ENCODE data around the gene ARIH2.

Gene ARIH2

DNA sequence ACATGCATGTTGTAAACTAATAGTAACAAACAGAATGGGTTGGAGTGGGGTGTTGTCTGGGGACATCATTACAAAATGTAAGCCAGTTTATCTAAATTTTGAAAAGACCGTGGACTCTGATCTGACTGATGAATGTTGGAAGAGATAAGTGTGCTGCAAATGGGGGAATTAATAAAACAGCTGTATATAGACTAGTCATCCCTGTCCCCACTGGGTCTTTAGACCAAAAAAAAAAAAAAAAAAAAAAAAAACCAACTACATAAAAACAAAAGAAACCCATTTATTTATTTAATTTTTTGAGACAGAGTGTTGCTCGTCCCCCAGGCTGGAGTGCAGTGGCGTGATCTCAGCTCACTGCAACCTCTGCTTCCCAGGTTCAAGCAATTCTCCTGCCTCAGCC, 20.0 kb downstream of the ARIH2 start:
- DNase-seq (ENCODE audit: low read depth): no peak
- no peak overlapping the region for H3K4me3 ChIP-seq (replicated peaks; ENCODE audit: low read depth, low read length)
- TF ChIP-seq, protein P1, sequence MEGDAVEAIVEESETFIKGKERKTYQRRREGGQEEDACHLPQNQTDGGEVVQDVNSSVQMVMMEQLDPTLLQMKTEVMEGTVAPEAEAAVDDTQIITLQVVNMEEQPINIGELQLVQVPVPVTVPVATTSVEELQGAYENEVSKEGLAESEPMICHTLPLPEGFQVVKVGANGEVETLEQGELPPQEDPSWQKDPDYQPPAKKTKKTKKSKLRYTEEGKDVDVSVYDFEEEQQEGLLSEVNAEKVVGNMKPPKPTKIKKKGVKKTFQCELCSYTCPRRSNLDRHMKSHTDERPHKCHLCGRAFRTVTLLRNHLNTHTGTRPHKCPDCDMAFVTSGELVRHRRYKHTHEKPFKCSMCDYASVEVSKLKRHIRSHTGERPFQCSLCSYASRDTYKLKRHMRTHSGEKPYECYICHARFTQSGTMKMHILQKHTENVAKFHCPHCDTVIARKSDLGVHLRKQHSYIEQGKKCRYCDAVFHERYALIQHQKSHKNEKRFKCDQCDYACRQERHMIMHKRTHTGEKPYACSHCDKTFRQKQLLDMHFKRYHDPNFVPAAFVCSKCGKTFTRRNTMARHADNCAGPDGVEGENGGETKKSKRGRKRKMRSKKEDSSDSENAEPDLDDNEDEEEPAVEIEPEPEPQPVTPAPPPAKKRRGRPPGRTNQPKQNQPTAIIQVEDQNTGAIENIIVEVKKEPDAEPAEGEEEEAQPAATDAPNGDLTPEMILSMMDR (IDR thresholded peaks at IDR 0.05; ENCODE audit: low read length, missing control alignments): no peak

DNA sequence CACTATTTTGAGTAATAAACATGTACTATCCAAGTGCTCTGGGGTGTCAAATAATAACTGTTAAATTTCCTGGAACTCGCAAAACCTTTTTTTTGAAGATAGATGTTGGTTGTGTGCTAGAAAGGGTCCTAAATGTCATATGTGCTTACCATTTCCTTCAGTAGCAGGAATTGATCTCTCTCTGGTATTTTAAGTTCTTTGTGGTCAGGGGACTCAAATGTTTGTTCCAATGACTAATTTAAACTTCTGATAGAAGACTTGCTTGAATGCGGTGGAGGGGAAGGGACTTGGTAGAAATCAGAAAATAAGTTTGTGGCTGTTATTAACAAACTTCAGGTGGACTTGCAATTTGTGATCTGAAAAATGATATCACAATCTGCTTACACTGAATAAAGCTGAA, 26.8 kb downstream of the ARIH2 start:
- TF ChIP-seq, protein P1 (IDR thresholded peaks at IDR 0.05; ENCODE audit: low read length, missing control alignments): no peak
- no peak overlapping the region for H3K4me3 ChIP-seq (replicated peaks; ENCODE audit: low read depth, low read length)
- no peak for DNase-seq (ENCODE audit: low read depth)

DNA sequence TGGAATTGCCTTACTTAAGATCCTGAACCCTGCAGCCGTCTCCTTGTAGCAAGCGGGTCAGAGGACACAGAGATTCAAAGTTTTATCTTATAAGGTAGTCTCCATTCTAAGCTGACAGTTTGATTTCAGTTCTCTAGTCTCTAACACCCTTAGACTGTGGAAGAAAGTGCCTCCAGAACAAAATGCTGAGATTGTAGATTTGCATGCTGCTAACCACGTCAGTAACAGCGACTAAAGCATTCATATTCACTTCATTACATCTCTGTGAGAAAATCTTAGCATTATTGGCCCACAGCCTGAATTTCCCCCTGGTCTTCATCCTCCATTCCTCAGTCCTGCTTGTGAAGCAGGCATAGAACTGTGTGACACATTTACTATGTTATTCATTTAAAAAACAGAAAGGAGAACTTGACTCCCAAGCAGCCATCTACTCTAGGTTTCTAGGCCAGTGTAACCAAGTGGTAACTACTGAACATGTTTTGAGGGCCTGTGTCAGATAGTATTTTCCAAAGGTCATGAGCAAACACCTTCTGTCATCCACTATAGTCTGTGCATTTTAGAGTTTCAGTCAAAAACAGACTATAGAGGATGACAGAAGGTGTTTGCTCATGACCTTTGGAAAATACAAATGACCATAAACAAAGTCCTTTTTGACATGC, 27.4 kb downstream of the ARIH2 start:
- TF ChIP-seq, protein P1 (IDR thresholded peaks at IDR 0.05; ENCODE audit: low read length, missing control alignments): no peak
- no peak overlapping the region for H3K4me3 ChIP-seq (replicated peaks; ENCODE audit: low read depth, low read length)
- DNase-seq (ENCODE audit: low read depth): no peak

DNA sequence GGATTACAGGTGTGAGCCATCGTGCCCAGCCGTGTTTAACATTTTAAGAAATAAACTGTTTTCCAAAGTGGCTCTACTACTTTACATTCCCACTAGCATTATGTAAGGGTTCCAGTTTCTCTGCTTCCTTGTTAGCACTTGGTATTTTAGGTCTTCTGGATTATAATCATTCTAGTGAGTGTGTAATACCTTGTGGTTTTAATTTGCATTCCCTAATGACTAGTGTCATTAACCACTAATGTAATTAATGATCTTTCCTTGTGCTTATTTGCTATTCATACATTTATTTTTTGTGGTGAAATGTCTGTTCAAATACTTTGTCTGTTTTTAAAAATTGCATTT, 30.7 kb downstream of the ARIH2 start:
- no peak for DNase-seq (ENCODE audit: low read depth)
- TF ChIP-seq, protein P1 (IDR thresholded peaks at IDR 0.05; ENCODE audit: low read length, missing control alignments): no peak
- no peak overlapping the region for H3K4me3 ChIP-seq (replicated peaks; ENCODE audit: low read depth, low read length)

DNA sequence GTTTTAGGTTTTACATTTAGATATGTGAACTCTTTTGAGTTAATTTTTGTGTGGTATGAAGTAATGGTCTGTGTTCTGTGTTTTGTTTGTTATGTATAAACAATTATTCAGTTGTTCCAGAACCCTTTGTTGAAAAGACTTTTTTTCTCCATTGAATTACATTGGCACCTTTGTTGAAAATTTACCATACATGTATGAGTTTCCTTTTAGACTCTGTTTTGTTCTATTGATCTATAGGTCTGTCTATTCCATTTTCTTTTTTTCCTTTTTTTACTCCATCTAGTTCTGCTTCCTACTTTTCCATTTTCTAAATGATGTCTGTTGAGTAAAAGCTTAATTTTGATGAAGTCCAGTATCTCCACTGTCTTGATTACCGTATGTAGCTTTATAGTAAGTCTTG, 31.4 kb downstream of the ARIH2 start:
- no peak overlapping the region for H3K4me3 ChIP-seq (replicated peaks; ENCODE audit: low read depth, low read length)
- no peak for DNase-seq (ENCODE audit: low read depth)
- TF ChIP-seq, protein P1 (IDR thresholded peaks at IDR 0.05; ENCODE audit: low read length, missing control alignments): no peak

DNA sequence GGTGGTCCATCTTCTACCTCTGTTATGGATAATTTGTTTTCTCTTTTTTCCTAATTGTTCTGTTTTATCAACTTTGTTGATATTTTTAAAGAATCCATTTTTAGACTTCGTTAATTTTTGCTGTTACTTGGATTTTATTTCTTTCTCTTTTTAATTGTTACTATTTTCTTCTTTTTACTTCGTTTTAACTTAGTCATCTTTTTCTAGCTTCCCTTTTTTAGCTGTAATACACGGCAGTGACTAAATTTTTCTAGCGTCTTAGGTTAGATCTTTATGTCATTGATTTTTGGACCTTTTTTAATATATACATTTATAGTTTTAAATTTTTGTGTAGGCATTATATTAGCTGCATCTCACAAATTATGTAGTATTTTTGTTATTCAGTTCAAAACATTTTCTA, 33.1 kb downstream of the ARIH2 start:
- DNase-seq (ENCODE audit: low read depth): no peak
- H3K4me3 ChIP-seq (replicated peaks; ENCODE audit: low read depth, low read length): no peak overlapping the region
- TF ChIP-seq, protein P1 (IDR thresholded peaks at IDR 0.05; ENCODE audit: low read length, missing control alignments): no peak

DNA sequence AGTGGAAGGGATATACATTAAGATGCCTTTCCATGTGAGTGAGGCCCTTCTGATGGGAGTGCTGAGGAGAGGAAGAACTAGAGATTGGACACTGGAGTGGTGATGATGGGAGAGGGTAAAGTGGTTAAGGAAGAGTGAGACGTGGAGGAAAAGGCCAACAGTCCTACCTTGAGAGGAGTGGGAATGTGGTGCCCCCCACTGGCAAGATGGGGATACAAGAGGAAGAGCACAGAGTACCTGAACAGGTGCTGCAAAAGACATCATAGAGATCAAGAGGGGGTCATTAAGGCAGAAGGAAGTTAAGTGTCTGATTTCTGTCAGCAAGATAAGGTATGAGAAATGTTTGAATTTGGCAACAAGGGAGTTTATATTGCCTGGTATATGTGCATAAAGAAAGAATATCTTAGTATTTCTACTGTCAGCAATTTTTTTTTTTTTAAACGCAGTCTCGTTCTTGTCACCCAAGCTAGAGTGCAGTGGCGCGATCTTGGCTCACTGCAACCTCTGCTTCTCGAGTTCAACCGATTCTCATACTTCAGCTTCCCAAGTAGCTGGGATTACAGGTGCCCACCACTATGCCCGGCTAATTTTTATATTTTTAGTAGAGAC, 34.0 kb downstream of the ARIH2 start:
- peak; percentile 39 for DNase-seq (ENCODE audit: low read depth)
- TF ChIP-seq, protein P1 (IDR thresholded peaks at IDR 0.05; ENCODE audit: low read length, missing control alignments): peak; percentile 52
- no peak overlapping the region for H3K4me3 ChIP-seq (replicated peaks; ENCODE audit: low read depth, low read length)
